Measurements from ENCODE around the gene SYT6. TPM values are rescaled to one million over a fixed set of nuclear protein-coding genes. Genes with fewer than 3 reads are reported as not detected.

SYT6 gene
- total and polyA plus RNA-seq, 3 donors from 2014 or later = 0.43 to 0.78 (median 0.71) TPM

- intact Hi-C loops (cut with DNase I; ENCODE audit: low total_unique reads) = no loop called here
- Histone ChIP-seq H3K4me1 (no peaks in the 10 kb centered on the region), H3K4me3 (no peak overlapping the region), H3K9me3 (no peaks in the 10 kb centered on the region), H3K27me3 (no peaks in the 10 kb centered on the region), H3K27ac (no peak overlapping the region), H3K36me3 (ENCODE audit: low read depth, missing control alignments) (no peaks in the 10 kb centered on the region)
- TF ChIP-seq CTCF (IDR thresholded peaks at IDR 0.05) (no peak), POLR2A (IDR thresholded peaks at IDR 0.05) (no peak)
- WGBS, 2 donors = 91 to 95% methylated on average over 2 of the region's 2 CpGs
- no peak for DNase-seq
Measured at GRCh38 chr1:114178936-114179335, 25.3 kb upstream of the SYT6 start.

- Histone ChIP-seq H3K27ac (no peak overlapping the region), H3K27me3 (no peaks in the 10 kb centered on the region), H3K4me1 (no peaks in the 10 kb centered on the region), H3K9me3 (no peaks in the 10 kb centered on the region), H3K36me3 (ENCODE audit: low read depth, missing control alignments) (no peaks in the 10 kb centered on the region), H3K4me3 (no peak overlapping the region)
- no peak for DNase-seq
- intact Hi-C loops (cut with DNase I; ENCODE audit: low total_unique reads) = no loop called here
- TF ChIP-seq CTCF (IDR thresholded peaks at IDR 0.05) = no peak
- no peak for TF ChIP-seq POLR2A (IDR thresholded peaks at IDR 0.05)
Measured at GRCh38 chr1:114177282-114177681, 23.6 kb upstream of the SYT6 start.

- H3K4me1 ChIP-seq = no peaks in the 10 kb centered on the region
- TF ChIP-seq POLR2A (IDR thresholded peaks at IDR 0.05) = no peak
- no peak for TF ChIP-seq CTCF (IDR thresholded peaks at IDR 0.05)
- H3K4me3 ChIP-seq = no peak overlapping the region
- H3K36me3 ChIP-seq (ENCODE audit: low read depth, missing control alignments) = no peaks in the 10 kb centered on the region
- H3K27ac ChIP-seq = no peak overlapping the region
- H3K9me3 ChIP-seq = no peaks in the 10 kb centered on the region
- H3K27me3 ChIP-seq = no peaks in the 10 kb centered on the region
- DNase-seq = no peak
- intact Hi-C loops (cut with DNase I; ENCODE audit: low total_unique reads) = no loop called here
- WGBS, 2 donors = 71 to 87% methylated on average over 2 of the region's 2 CpGs
Measured at GRCh38 chr1:114176366-114176765, 22.7 kb upstream of the SYT6 start.

DNA sequence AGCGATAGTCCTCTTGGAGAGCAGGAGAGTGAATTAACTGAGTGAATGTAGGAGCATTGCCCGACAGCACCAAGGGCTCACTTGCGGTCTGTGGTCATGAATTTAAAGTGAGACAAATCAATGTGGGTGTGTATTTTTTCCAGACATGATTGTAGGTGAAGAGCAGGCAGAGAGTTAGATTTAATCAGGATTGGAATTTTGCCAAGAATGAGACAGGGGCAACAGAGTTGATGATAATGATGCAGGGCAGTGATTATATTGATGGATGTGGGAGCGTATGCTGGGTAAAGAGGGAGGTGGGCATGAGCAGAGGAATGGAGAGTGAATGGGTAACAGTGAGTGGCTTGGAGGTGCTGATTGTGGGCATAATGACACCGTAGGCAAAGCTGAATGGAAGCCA is 20.0 kb upstream of the SYT6 start:
- Histone ChIP-seq H3K36me3 (ENCODE audit: low read depth, missing control alignments) (no peaks in the 10 kb centered on the region), H3K4me1 (no peaks in the 10 kb centered on the region), H3K9me3 (no peaks in the 10 kb centered on the region), H3K27ac (no peak overlapping the region), H3K4me3 (no peak overlapping the region), H3K27me3 (no peaks in the 10 kb centered on the region)
- intact Hi-C loops (cut with DNase I; ENCODE audit: low total_unique reads) = no loop called here
- DNase-seq = no peak
- no peak for TF ChIP-seq CTCF (IDR thresholded peaks at IDR 0.05)
- TF ChIP-seq POLR2A (IDR thresholded peaks at IDR 0.05) = no peak
- WGBS, 2 donors = 71 to 79% methylated on average over 5 of the region's 5 CpGs

GRCh38 chr1:114169509-114169908 is 15.8 kb upstream of the SYT6 start:
- WGBS, 2 donors = 89 to 90% methylated on average over 3 of the region's 3 CpGs
- TF ChIP-seq POLR2A (IDR thresholded peaks at IDR 0.05) (no peak), CTCF (IDR thresholded peaks at IDR 0.05) (no peak)
- DNase-seq = no peak
- H3K27ac ChIP-seq = no peak overlapping the region
- no peaks in the 10 kb centered on the region for H3K9me3 ChIP-seq
- no peak overlapping the region for H3K4me3 ChIP-seq
- H3K4me1 ChIP-seq = no peaks in the 10 kb centered on the region
- H3K36me3 ChIP-seq (ENCODE audit: low read depth, missing control alignments) = no peaks in the 10 kb centered on the region
- intact Hi-C loops (cut with DNase I; ENCODE audit: low total_unique reads) = no loop called here
- H3K27me3 ChIP-seq = no peaks in the 10 kb centered on the region

All from testis (tissue), 3 donors.